HUES6 (cell line): Measurements from ENCODE around the gene DNAJC12.
"Not testable (repeated sequence)": the region's sequence is repeated elsewhere in the genome, so short reads cannot be mapped to it uniquely, and the experiment has no call there.

Experiments used
- H3K27ac ChIP-seq: 2 replicates; pipeline ENCODE4 v1.7.0; 2013; ENCODE audit warnings: low read depth, mild to moderate bottlenecking, low read length, inconsistent platforms
- H3K27me3 ChIP-seq: 2 replicates; pipeline ENCODE4 v1.6.1; 2013; ENCODE audit warnings: low read length; ENCODE audit not compliant: control insufficient read depth, insufficient read depth
- H3K36me3 ChIP-seq: 2 replicates; pipeline ENCODE4 v1.6.1; 2013; ENCODE audit warnings: low read length; ENCODE audit not compliant: control insufficient read depth, insufficient read depth
- H3K4me1 ChIP-seq: 2 replicates; pipeline ENCODE4 v1.6.1; 2013; ENCODE audit warnings: low read length; ENCODE audit not compliant: control insufficient read depth, insufficient read depth
- H3K4me3 ChIP-seq: 2 replicates; pipeline ENCODE4 v1.5.1; 2013; ENCODE audit warnings: low read depth, low read length
- H3K9ac ChIP-seq: one replicate; pipeline ENCODE4 v1.6.1; 2013; ENCODE audit warnings: mild to moderate bottlenecking, low read length
- H3K9me3 ChIP-seq: 2 replicates; pipeline ENCODE4 v1.6.1; 2013; ENCODE audit warnings: low read depth, low read length; ENCODE audit not compliant: control insufficient read depth, insufficient read depth

The DNAJC12 gene

GRCh38 chr10:67839511-67839910 is 1.5 kb upstream of the DNAJC12 start:
- H3K9ac ChIP-seq, H3K4me3 ChIP-seq, H3K4me1 ChIP-seq, H3K27me3 ChIP-seq, H3K9me3 ChIP-seq, H3K27ac ChIP-seq, H3K36me3 ChIP-seq: not testable (repeated sequence)

- Histone ChIP-seq H3K9me3 (peaks cover 6% of the 10 kb centered on the region), H3K27ac (no peak overlapping the region), H3K4me1 (no peaks in the 10 kb centered on the region), H3K27me3 (no peaks in the 10 kb centered on the region), H3K36me3 (no peaks in the 10 kb centered on the region), H3K4me3 (no peak overlapping the region), H3K9ac (no peak overlapping the region)
These were observed 1.0 kb downstream of the DNAJC12 start for GRCh38 chr10:67836972-67837371.

- no peaks in the 10 kb centered on the region for H3K27me3 ChIP-seq
- peaks cover 4% of the 10 kb centered on the region; the same call in 1 of the 2 replicates for H3K9me3 ChIP-seq
- no peak overlapping the region for H3K27ac ChIP-seq
- H3K36me3 ChIP-seq: no peaks in the 10 kb centered on the region
- no peak overlapping the region for H3K9ac ChIP-seq
- H3K4me3 ChIP-seq: no peak overlapping the region
- no peaks in the 10 kb centered on the region for H3K4me1 ChIP-seq
These were observed 1.5 kb downstream of the DNAJC12 start for GRCh38 chr10:67836488-67836887.

- H3K4me3 ChIP-seq, H3K9ac ChIP-seq, H3K4me1 ChIP-seq, H3K27ac ChIP-seq, H3K9me3 ChIP-seq, H3K27me3 ChIP-seq, H3K36me3 ChIP-seq: not testable (repeated sequence)
These were observed 2.2 kb downstream of the DNAJC12 start for GRCh38 chr10:67835541-67836394.

GRCh38 chr10:67834375-67834774 is 3.6 kb downstream of the DNAJC12 start:
- no peaks in the 10 kb centered on the region for H3K27me3 ChIP-seq
- H3K36me3 ChIP-seq: no peaks in the 10 kb centered on the region
- H3K27ac ChIP-seq: no peak overlapping the region
- H3K4me3 ChIP-seq: no peak overlapping the region
- H3K4me1 ChIP-seq: no peaks in the 10 kb centered on the region
- H3K9me3 ChIP-seq: no peaks in the 10 kb centered on the region
- H3K9ac ChIP-seq: no peak overlapping the region

- Histone ChIP-seq H3K27me3 (no peaks in the 10 kb centered on the region), H3K9me3 (no peaks in the 10 kb centered on the region), H3K4me3 (no peak overlapping the region), H3K9ac (no peak overlapping the region), H3K4me1 (peaks cover 4% of the 10 kb centered on the region), H3K27ac (no peak overlapping the region), H3K36me3 (no peaks in the 10 kb centered on the region)
These were observed 10.2 kb downstream of the DNAJC12 start for GRCh38 chr10:67827811-67828210.

- Histone ChIP-seq H3K4me1 (no peaks in the 10 kb centered on the region), H3K9ac (no peak overlapping the region), H3K36me3 (no peaks in the 10 kb centered on the region), H3K27me3 (no peaks in the 10 kb centered on the region), H3K4me3 (no peak overlapping the region), H3K9me3 (no peaks in the 10 kb centered on the region), H3K27ac (no peak overlapping the region)
These were observed 18.2 kb downstream of the DNAJC12 start for GRCh38 chr10:67819768-67820204.

GRCh38 chr10:67818323-67818722 is 19.7 kb downstream of the DNAJC12 start:
- Histone ChIP-seq H3K36me3 (no peaks in the 10 kb centered on the region), H3K9me3 (no peaks in the 10 kb centered on the region), H3K4me1 (no peaks in the 10 kb centered on the region), H3K27me3 (no peaks in the 10 kb centered on the region), H3K9ac (no peak overlapping the region), H3K4me3 (no peak overlapping the region), H3K27ac (no peak overlapping the region)

- H3K9ac ChIP-seq: no peak overlapping the region
- no peaks in the 10 kb centered on the region for H3K27me3 ChIP-seq
- no peaks in the 10 kb centered on the region for H3K9me3 ChIP-seq
- H3K36me3 ChIP-seq: no peaks in the 10 kb centered on the region
- no peak overlapping the region for H3K4me3 ChIP-seq
- no peak overlapping the region for H3K27ac ChIP-seq
- H3K4me1 ChIP-seq: no peaks in the 10 kb centered on the region
These were observed 21.3 kb downstream of the DNAJC12 start for GRCh38 chr10:67816719-67817118.

GRCh38 chr10:67815571-67816059 is 22.4 kb downstream of the DNAJC12 start:
- no peak overlapping the region for H3K27ac ChIP-seq

GRCh38 chr10:67812007-67812406 is 26.0 kb downstream of the DNAJC12 start:
- H3K4me3 ChIP-seq: no peak overlapping the region
- no peaks in the 10 kb centered on the region for H3K27me3 ChIP-seq

More at GRCh38 chr10:67815571-67816059, 22.4 kb downstream of the DNAJC12 start:
- no peaks in the 10 kb centered on the region for H3K36me3 ChIP-seq
- no peaks in the 10 kb centered on the region for H3K27me3 ChIP-seq
- H3K4me1 ChIP-seq: no peaks in the 10 kb centered on the region
- no peak overlapping the region for H3K9ac ChIP-seq
- H3K4me3 ChIP-seq: no peak overlapping the region
- H3K9me3 ChIP-seq: no peaks in the 10 kb centered on the region

More at GRCh38 chr10:67812007-67812406, 26.0 kb downstream of the DNAJC12 start:
- H3K4me1 ChIP-seq: peaks cover 20% of the 10 kb centered on the region
- no peak overlapping the region for H3K9ac ChIP-seq
- H3K36me3 ChIP-seq: no peaks in the 10 kb centered on the region
- no peaks in the 10 kb centered on the region for H3K9me3 ChIP-seq
- H3K27ac ChIP-seq: no peak overlapping the region
